GM18867 (cell line): ENCODE measurements around the gene RAB34.

Experiments used
- ATAC-seq: cut with Tn5 transposase; IDR thresholded peaks from one replicate; pipeline ENCODE4 v1.9.1; 2021; ENCODE audit warnings: mild to moderate bottlenecking, moderate library complexity; ENCODE audit not compliant: unreplicated experiment

Gene RAB34, protein sequence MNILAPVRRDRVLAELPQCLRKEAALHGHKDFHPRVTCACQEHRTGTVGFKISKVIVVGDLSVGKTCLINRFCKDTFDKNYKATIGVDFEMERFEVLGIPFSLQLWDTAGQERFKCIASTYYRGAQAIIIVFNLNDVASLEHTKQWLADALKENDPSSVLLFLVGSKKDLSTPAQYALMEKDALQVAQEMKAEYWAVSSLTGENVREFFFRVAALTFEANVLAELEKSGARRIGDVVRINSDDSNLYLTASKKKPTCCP

DNA sequence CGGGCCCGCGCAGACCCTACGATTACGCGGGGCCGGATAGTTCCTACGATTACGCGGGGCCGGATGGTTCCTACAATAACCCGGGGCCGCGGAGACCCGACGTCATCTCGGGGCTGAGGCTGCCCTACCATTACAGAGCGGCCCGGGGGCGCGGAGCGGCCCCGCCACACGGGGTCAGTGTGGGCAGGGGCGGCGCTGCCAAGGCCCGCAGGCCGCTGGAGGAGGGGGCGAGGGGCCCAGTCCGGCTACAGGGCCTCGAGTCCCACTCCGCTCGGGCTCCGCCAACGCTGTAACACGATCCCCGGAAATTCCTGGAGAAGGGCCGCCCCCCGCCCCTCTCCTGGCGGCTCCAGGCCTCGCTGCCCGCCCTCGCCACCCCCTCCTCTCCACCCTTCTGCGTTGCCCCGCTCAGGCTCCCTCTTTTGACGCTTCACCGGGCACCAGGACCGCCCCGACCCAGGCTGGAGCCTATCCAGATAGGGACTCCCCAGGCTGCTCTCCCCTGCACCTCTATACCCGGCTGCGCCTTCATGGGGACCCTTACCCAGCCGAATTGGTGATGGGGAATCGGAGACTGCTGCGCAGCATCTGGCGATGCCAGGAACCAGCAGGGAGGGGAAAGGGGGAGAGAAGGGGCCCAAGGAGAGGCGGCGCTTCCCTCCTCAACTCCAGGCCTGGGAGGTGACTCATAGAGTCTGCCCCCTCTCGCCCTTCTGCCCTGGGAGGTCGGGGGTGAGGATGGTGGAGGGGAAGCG, at the start of gene RAB34:
Gene RAB34 (minus strand): TSS at position 291 of the 755 bp plus-strand sequence. CDS start 602 bp downstream, outside the sequence.
- no peak for ATAC-seq

DNA sequence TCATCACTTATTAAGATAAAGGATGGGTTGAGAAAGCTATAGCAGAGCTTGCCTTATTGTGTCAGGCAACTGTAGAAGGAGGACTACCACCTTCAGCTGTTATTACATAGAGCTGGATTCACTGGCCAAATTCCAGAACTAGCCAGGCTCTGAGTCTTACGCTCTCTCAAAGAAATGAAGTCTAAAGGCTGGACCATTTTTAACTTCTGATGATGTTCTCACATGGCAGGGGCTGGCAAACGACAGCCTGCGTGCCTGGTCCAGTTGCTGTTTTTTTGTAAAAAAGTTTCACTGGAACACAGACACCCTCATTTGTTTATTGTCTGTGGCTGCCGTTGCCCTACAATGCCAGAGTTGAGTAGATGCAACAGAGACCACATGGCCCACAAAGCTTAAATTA, 47.4 kb upstream of the RAB34 start:
- ATAC-seq, result no peak

GRCh38 chr17:28763804-28764266, 46.2 kb upstream of the RAB34 start:
- peak; percentile 23 for ATAC-seq

DNA sequence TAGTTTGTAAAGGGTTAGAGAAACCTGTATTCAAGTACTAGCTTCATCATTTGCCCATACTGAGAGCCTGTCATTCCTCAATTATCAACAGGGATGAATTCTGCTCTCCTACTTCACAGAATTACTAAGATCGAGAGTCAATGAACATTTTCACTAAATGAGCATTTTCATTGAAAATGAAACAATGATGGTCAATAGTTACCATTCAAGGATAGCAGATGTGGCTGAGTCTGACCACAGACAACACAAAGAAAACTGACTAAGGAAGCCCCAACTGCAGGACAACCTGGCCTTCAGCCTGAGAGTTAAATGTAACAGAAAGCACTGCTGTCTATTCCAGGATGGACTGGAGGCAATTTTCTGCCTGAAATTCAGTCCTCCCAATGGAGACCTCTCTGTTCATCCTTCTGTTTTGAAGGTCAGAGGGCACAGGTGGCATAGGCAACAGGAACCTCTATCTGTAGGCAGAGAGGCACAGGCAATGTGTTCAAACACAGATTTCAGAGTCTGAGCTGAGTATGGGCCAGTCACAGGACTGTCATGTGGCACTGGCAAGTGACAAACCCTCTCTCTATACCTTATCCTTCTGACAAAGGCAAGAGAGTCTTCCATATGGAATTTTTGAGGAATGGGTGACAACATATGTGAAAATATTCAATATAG, 45.6 kb upstream of the RAB34 start:
- peak; percentile 45 for ATAC-seq

- no peak for ATAC-seq
Measured at GRCh38 chr17:28760601-28761562, 43.2 kb upstream of the RAB34 start.

- no peak for ATAC-seq
Measured at GRCh38 chr17:28759256-28759865, 41.7 kb upstream of the RAB34 start.

DNA sequence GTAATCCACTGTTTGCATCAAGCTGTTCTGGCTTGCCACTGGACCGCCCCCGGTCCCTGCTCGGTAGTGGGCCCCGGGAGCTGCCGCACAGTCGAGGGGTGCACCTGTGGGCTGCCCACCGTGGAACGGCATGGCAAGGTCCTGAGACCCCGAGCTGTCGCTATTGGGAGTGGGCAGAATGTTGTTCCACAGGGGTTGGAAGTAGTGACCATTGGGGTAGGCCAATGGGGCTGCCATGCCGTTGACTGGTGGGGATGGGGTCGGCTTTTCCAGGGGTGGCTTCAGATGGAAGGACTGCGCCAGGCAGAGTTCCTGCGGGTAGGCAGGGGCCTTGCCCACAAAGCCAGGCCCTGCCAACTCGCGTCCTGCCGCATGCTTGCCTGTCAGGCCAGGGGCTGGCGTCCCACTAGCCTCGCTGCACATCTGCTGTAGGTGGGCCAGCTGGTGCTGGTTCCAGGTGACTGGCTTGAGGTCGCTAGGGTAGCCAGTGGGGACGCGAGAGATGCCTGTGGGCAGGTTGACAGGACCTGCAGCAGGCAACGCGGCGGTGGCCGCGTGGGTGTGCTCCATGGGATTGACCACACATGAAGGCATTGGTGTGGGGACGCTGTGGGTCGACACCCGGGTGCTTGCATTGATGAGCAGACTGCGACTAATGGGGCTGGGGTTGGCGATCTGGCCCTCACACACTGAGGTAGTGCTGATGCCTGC, 40.9 kb upstream of the RAB34 start:
- ATAC-seq, result no peak

DNA sequence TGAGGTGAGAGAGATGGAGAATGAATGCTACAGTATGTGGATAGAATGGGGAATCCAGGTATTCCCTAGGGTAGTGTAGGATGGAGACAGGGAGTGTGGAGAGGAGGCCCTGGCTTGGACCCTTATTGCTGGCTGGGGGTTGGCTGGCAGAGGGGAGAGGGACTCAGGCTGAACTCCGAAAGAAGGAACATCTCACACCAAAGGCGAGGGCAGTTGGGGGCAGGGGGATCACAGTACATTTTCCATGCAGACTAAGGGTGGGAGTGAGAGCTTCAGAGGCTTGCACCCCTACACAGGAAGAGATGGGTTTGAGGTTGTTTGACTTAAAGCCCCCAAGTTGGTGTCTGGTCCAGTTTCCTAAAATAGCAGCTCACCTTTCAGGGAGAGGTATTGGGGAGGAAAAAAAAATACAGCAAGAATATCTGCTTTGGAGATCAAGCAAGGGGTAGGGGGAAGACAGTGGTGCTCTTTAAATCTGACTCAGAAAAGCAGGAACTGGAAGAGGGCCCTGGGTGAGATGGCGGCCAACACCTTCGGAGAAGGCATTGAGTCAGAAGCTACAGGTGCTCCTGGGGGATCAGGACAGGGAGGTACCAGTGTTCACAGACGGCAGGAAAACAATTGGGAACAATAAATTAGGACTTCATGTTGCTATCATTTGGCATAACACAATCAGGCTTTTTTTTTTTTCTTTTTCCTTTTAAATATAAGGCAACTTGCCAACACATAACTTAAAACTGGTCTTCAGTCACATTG, 38.6 kb upstream of the RAB34 start:
- no peak for ATAC-seq

DNA sequence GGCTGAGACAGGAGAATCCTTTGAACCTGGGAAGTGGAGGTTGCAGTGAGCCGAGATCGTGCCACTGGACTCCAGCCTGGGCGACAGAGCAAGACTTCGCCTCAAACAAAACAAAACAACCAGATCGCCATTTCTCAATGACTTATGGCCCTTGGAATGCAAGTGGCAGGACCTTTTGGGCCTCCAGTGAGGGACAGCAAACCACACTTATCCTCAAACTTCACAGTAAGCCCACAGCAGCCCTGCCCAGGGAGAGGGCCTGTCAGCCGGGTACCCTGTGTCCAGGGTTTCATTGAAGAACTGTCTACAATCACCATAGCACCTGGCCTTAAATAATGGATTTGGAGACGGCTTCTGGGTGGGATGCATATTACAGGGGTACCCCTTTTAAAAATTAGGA, 37.8 kb upstream of the RAB34 start:
- no peak for ATAC-seq

DNA sequence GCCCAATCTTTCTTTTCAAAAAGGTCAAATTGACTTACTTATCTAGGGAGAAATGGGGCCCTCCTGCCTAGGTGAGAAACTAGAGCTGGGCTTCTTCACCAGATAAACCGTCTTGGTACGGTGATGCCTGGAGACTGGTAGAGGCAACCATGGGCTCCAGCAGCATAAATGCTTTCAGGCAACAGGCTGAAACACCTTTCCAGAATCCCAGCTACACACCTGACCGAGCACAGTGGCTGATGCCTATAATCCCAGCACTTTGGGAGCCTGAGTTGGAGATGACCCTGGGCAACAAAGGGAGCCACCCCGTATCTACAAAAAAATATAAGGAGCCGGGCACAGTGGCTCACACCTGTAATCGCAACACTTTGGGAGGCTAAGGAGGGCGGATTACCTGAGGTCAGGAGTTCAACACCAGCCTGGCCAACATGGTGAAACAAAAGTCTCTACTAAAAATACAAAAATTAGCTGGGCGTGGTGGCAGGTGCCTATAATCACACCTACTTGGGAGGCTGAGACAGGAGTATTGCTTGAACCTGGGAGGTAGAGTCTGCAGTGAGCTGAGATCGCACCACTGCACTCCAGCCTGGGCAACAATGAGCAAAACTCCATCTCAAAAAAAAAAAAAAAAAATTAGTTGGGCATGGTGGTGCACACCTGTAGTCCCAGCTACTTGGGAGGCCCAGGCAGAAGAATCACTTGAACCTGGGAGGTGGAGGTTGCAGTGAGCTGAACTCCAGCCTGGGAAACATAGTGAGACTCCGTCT, 34.1 kb upstream of the RAB34 start:
- no peak for ATAC-seq

DNA sequence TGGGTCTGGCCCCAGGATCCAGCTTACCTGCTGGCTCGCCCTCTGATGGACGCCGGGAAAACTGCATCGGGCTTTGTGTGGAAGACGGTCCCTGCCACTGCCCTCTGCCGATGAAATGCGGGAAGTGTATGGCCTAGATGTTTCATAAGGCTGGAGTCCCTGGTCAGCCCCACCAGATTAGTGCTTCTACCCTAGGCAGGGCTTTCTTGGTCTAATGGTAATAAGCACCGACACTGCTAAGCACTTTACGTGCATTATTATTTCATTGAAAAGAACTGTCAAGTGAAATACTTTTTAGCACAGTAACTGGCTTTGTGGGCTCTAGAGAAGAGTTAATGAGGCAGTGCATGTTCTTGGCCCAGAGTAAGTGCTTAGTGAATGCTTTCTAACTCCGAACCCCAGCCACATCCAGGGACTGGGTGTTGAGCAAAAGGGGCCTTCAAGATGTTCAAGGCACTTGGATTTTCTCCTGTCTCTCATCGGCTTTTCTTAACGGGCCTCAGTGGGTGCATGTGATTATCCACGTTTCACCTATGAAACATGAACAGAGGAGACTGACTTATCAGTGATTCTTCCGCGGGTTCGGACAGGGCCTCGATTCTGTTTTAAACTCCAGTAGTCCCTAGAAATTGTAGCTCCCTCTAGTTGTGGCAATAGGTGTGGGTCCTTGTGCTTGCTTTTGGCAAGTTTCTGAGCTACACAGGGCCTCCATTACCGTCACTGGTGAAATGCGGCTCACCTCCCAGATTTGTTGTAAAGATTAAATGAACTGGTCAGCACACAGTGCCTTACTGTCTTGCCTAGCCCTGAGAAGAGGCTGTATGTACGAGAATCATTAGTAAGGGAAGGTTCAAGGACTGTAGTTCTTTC, 32.7 kb upstream of the RAB34 start:
- peak; percentile 68 for ATAC-seq

DNA sequence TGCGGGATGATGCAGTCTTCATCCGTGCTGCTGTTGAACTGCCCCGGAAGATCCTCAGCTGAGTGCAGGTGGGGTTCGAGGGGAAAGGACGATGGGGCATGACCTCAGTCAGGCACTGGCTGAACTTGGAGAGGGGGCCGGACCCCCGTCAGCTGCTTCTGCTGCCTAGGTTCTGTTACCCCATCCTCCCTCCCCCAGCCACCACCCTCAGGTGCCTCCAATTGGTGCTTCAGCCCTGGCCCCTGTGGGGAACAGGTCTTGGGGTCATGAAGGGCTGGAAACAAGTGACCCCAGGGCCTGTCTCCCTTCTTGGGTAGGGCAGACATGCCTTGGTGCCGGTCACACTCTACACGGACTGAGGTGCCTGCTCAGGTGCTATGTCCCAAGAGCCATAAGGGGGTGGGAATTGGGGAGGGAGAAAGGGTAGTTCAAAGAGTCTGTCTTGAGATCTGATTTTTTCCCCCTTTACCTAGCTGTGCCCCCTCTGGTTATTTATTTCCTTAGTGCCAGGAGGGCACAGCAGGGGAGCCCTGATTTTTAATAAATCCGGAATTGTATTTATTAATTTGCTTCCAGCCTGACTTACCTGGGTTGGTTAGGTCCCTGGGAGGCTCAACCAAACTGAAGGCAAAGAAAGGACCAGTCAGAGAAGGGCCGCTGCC, 32.0 kb upstream of the RAB34 start:
- ATAC-seq, result no peak

GRCh38 chr17:28748852-28749515, 31.3 kb upstream of the RAB34 start:
- no peak for ATAC-seq

- no peak for ATAC-seq
Measured at GRCh38 chr17:28747801-28748750, 30.4 kb upstream of the RAB34 start.
